HCT116 (cell line): ENCODE measurements around the gene GGT6. TPM values are rescaled to one million over a fixed set of nuclear protein-coding genes. Genes with fewer than 3 reads are reported as not detected.
A peak's percentile ranks its signal among the peaks of the same experiment; 100 is the strongest.

ENCODE experiments used
- ATAC-seq: fragments of 200-7000 bp; cut with Tn5 transposase; 2 replicates; pipeline ENCODE4 v1.9.1; 2020; ENCODE audit warnings: mild to moderate bottlenecking, moderate library complexity
- BruUV-seq: library from RNA; stranded (reverse); fragments of 400-500 nt; replicated peaks from 2 replicates; lab custom pipeline; 2021; lab: Mats Ljungman, UMichigan
- CTCF ChIA-PET: fragments of 300-600 bp; sonication (Branson Sonifier 250); formaldehyde crosslinking; loops from one replicate; lab custom pipeline; 2021; ENCODE audit warnings: antibody characterized with exemption; lab: Charles Lee
- POLR2A ChIA-PET: fragments of 300-600, 350-600 bp; sonication (Branson Sonifier 250); formaldehyde crosslinking; loops from one replicate; lab custom pipeline; 2021; ENCODE audit warnings: antibody characterized with exemption; lab: Charles Lee
- RAD21 ChIA-PET, 2 experiments: fragments of 300-600 bp; sonication (Branson Sonifier 250); formaldehyde crosslinking; loops; one replicate each; lab custom pipeline; 2023; ENCODE audit warnings: low total read pairs in 2 of 2; ENCODE audit not compliant: uncharacterized antibody in 2 of 2, unreplicated experiment in 2 of 2, low non-redundant PET in 1 of 2; lab: Charles Lee
- DNase-seq: peaks from one replicate; pipeline ENCODE4 v3.0.0-alpha.2; 2010; ENCODE audit warnings: low read depth, low spot score
- H2AFZ ChIP-seq: fragments of 200-600 bp; shearing (Covaris generic), sonication (generic); 2 replicates; pipeline ENCODE4 v1.6.1; 2017; ENCODE audit warnings: low read depth, mixed run types, mixed read lengths, antibody characterized with exemption, low read length; ENCODE audit not compliant: poor library complexity, severe bottlenecking
- H3K27ac ChIP-seq: 2 replicates; pipeline ENCODE4 v1.5.1; 2012; ENCODE audit warnings: low read depth, low read length
- H3K27me3 ChIP-seq: fragments of 200-600 bp; sonication (generic); 2 replicates; pipeline ENCODE4 v1.6.1; 2016; ENCODE audit warnings: mixed run types, low read length, mixed read lengths; ENCODE audit not compliant: insufficient read depth
- H3K36me3 ChIP-seq, 2 experiments: fragments of 200-500 bp in 1 of 2; fragments of 200-600 bp in 1 of 2; sonication (Bioruptor generic) in 1 of 2; sonication (generic) in 1 of 2; 2 replicates each; pipeline versions ENCODE4 v1.5.1 to v1.6.1; 2014 to 2016; ENCODE audit warnings: low read length in 2 of 2, inconsistent platforms in 1 of 2, mixed read lengths in 1 of 2, mixed run types in 1 of 2; ENCODE audit not compliant: insufficient read depth in 2 of 2, control insufficient read depth in 1 of 2
- H3K4me1 ChIP-seq, 2 experiments: fragments of 200-600 bp in 1 of 2; sonication (generic) in 1 of 2; 2 replicates each; pipeline versions ENCODE4 v1.5.1 to v1.6.1; 2012 to 2017; ENCODE audit warnings: low read length in 2 of 2, inconsistent platforms in 1 of 2, mild to moderate bottlenecking in 1 of 2, mixed read lengths in 1 of 2, mixed run types in 1 of 2, moderate library complexity in 1 of 2; ENCODE audit not compliant: insufficient read depth in 2 of 2, control insufficient read depth in 1 of 2
- H3K4me2 ChIP-seq: fragments of 200-600 bp; sonication (generic); 2 replicates; pipeline ENCODE4 v1.6.1; 2017; ENCODE audit warnings: mixed run types, low read length, mixed read lengths
- H3K4me3 ChIP-seq, 2 experiments: fragments of 200-600 bp in 1 of 2; sonication (generic) in 1 of 2; replicated peaks in 1 of 2; 2 replicates each; pipeline ENCODE4 v1.5.1; 2011 to 2016; ENCODE audit warnings: low read length in 2 of 2, control low read depth in 1 of 2, low read depth in 1 of 2, mild to moderate bottlenecking in 1 of 2, mixed read lengths in 1 of 2, mixed run types in 1 of 2
- H3K79me2 ChIP-seq: fragments of 200-600 bp; sonication (generic); 2 replicates; pipeline ENCODE4 v1.6.1; 2017; ENCODE audit warnings: mild to moderate bottlenecking, mixed run types, low read length, moderate library complexity, mixed read lengths; ENCODE audit not compliant: insufficient read depth
- H3K9ac ChIP-seq: fragments of 200-600 bp; sonication (generic); 2 replicates; pipeline ENCODE4 v1.6.1; 2016; ENCODE audit warnings: low read length, mixed read lengths
- H3K9me2 ChIP-seq: fragments of 200-600 bp; sonication (generic), shearing (Covaris generic); 2 replicates; pipeline ENCODE4 v1.6.1; 2017; ENCODE audit warnings: mixed run types, mild to moderate bottlenecking, moderate library complexity; ENCODE audit not compliant: insufficient read depth
- H3K9me3 ChIP-seq, 2 experiments: fragments of 200-500 bp in 1 of 2; fragments of 200-600 bp in 1 of 2; sonication (Bioruptor generic) in 1 of 2; sonication (generic) in 1 of 2; 2 replicates each; pipeline ENCODE4 v1.6.1; 2014 to 2017; ENCODE audit warnings: low read length in 2 of 2, mixed read lengths in 2 of 2, inconsistent platforms in 1 of 2, low read depth in 1 of 2, mild to moderate bottlenecking in 1 of 2, mixed run types in 1 of 2, moderate library complexity in 1 of 2; ENCODE audit not compliant: control insufficient read depth in 1 of 2, insufficient read depth in 1 of 2
- H4K20me1 ChIP-seq: fragments of 200-600 bp; sonication (generic), shearing (Covaris generic); 2 replicates; pipeline ENCODE4 v1.6.1; 2017; ENCODE audit warnings: mixed run types, mild to moderate bottlenecking, moderate library complexity; ENCODE audit not compliant: insufficient read depth
- ATF3 ChIP-seq: IDR thresholded peaks from 2 replicates; pipeline ENCODE4 v1.6.1; 2012
- CBX3 ChIP-seq: IDR thresholded peaks from 2 replicates; pipeline ENCODE4 v1.6.1; 2012; ENCODE audit warnings: low read depth
- CEBPB ChIP-seq: IDR thresholded peaks from 2 replicates; pipeline ENCODE4 v1.6.1; 2012; ENCODE audit warnings: low read depth
- EGR1 ChIP-seq: IDR thresholded peaks from 2 replicates; pipeline ENCODE4 v1.6.1; 2012; ENCODE audit warnings: low read depth
- ELF1 ChIP-seq: IDR thresholded peaks from 2 replicates; pipeline ENCODE4 v1.6.1; 2012; ENCODE audit warnings: low read depth, borderline replicate concordance
- EZH2 ChIP-seq: fragments of 200-600 bp; sonication (generic); IDR thresholded peaks from 2 replicates; pipeline ENCODE4 v1.6.1; 2017; ENCODE audit warnings: antibody characterized with exemption, mixed run types
- FOSL1 ChIP-seq: IDR thresholded peaks from 2 replicates; pipeline ENCODE4 v1.6.1; 2012; ENCODE audit warnings: low read depth
- POLR2A ChIP-seq: IDR thresholded peaks from 2 replicates; pipeline ENCODE4 v1.7.0; 2011; ENCODE audit warnings: borderline replicate concordance; ENCODE audit not compliant: insufficient read depth, insufficient read length; ENCODE audit errors: extremely low read depth
- RAD21 ChIP-seq: IDR thresholded peaks from 2 replicates; pipeline ENCODE4 v1.6.1; 2012; ENCODE audit warnings: low read depth, mild to moderate bottlenecking
- SRF ChIP-seq: IDR thresholded peaks from 2 replicates; pipeline ENCODE4 v1.6.1; 2012; ENCODE audit warnings: low read depth
- ZNF274 ChIP-seq: fragments of 200-500 bp; sonication (Bioruptor generic); IDR thresholded peaks from 2 replicates; pipeline ENCODE4 v1.6.1; 2014; ENCODE audit warnings: mild to moderate bottlenecking, low read depth, low read length, inconsistent platforms
- intact Hi-C: fragments of 100-400 bp; cut with micrococcal nuclease; formaldehyde crosslinking; loops from 2 replicates; pipeline ENCODE4 v1.10.0; 2022
- total RNA-seq: library from RNA; stranded (reverse); gene quantifications from one replicate; pipeline ENCODE4 v1.2.1, GENCODE V29; 2021; ENCODE audit not compliant: unreplicated experiment

Gene GGT6
- total RNA-seq, 1 experiment from 2014 or later = 0.10 TPM

DNA sequence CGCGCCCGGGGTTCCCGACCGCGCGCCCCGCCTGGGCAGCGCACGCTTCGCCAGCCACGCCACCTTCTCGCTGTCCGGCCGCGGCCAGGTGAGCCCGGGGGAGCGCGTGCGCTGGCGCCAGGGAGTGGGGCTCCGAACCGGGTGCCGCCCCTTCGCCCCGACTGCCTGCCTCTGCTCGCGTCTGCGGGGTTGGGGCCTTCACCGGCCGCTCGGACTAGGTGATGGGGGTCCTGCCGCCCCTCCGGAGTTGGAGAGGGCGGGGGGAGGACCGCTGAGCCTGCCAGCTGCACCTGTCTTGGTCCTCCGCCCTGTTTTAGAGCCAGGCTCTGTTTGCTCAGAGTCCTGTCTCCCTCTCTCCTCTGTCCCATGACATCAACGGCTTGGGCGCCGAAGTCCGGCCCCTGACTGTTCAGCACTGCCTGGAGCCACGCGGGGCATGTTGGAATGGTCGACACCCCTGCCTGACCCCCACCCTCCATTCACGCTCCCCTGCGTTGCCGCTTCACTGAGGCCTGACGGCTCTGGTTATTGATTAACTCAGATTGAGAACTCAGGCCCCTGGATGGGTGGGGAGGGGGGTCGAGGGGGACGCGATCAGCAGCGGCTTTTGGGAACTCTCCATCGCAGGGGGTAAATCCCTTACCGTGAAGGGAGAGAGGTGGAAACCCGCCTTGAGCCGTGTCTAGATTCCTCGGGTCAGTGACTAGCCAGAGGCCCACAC lies 24.7 kb upstream of the GGT6 start:
- Histone ChIP-seq H2AFZ (no peak overlapping the region), H3K79me2 (no peaks in the 10 kb centered on the region), H3K4me3 (peak overlapping the region; percentile 7 to 65; a peak in 2 of 4 replicates), H4K20me1 (no peaks in the 10 kb centered on the region), H3K4me2 (peak overlapping the region; percentile 98), H3K9ac (peak overlapping the region; percentile 55), H3K27me3 (peaks cover 5% of the 10 kb centered on the region; the same call in 1 of the 2 replicates), H3K9me2 (no peaks in the 10 kb centered on the region), H3K36me3 (no peaks in the 10 kb centered on the region), H3K4me1 (peaks cover 5 to 23% of the 10 kb centered on the region in 2 experiments; a peak in 3 of 4 replicates), H3K27ac (no peak overlapping the region; the same call in 1 of the 2 replicates), H3K9me3 (no peaks in the 10 kb centered on the region)
- no peak for DNase-seq
- ATAC-seq = no peak; the same call in 1 of the 2 replicates
- RAD21 ChIA-PET = no interaction called here
- intact Hi-C loops = no loop called here
- TF ChIP-seq CBX3 (no peak), RAD21 (no peak), ATF3 (no peak), CEBPB (no peak), ZNF274 (no peak), FOSL1 (no peak), EGR1 (no peak), ELF1 (no peak), SRF (no peak), EZH2 (no peak), POLR2A (no peak)
- BruUV-seq = no TSS peak
- POLR2A ChIA-PET = interaction anchor here (1.4 kb wide), 1 partner anchor 18 kb away, joined by 4 read pairs; no protein-coding TSS in a partner anchor
- CTCF ChIA-PET = interaction anchor here (2.0 kb wide), 1 partner anchor 18 kb away, joined by 19 read pairs; no protein-coding TSS in a partner anchor
